Fibroblast of lung (primary cell): ENCODE results near the gene TOMM40. TPM values are rescaled to one million over a fixed set of nuclear protein-coding genes. Genes with fewer than 3 reads are reported as not detected.
"Not testable (repeated sequence)": the region's sequence is repeated elsewhere in the genome, so short reads cannot be mapped to it uniquely, and the experiment has no call there.

Source experiments
- DNase-seq, 2 donors: peaks; one replicate each; pipeline versions ENCODE4 v3.0.0 to v3.0.0-alpha.2; 2010; ENCODE audit warnings: low read depth in 2 of 2
- H2AFZ ChIP-seq: 2 replicates; pipeline ENCODE4 v1.5.1; 2012; ENCODE audit warnings: low read length, control low read depth, inconsistent platforms
- H3K27ac ChIP-seq: 2 replicates; pipeline ENCODE4 v1.5.1; 2011; ENCODE audit warnings: low read length, control low read depth; ENCODE audit not compliant: insufficient read depth
- H3K27me3 ChIP-seq: 2 replicates; pipeline ENCODE4 v1.5.1; 2011; ENCODE audit warnings: mild to moderate bottlenecking, low read length; ENCODE audit not compliant: control insufficient read depth, insufficient read depth
- H3K36me3 ChIP-seq: 2 replicates; pipeline ENCODE4 v1.5.1; 2011; ENCODE audit warnings: low read length; ENCODE audit not compliant: control insufficient read depth, insufficient read depth
- H3K4me1 ChIP-seq: 2 replicates; pipeline ENCODE4 v1.5.1; 2011; ENCODE audit warnings: low read length; ENCODE audit not compliant: control insufficient read depth, insufficient read depth; ENCODE audit errors: extremely low read depth
- H3K4me2 ChIP-seq: 2 replicates; pipeline ENCODE4 v1.5.1; 2011; ENCODE audit warnings: low read length, control low read depth; ENCODE audit not compliant: insufficient read depth; ENCODE audit errors: extremely low read depth
- H3K4me3 ChIP-seq, 4 experiments: fragments of 200-600 bp in 1 of 4; sonication (generic) in 1 of 4; replicated peaks in 1 of 4; 2 replicates each; pipeline ENCODE4 v1.5.1; 2011 to 2016; ENCODE audit warnings: low read length in 4 of 4, low read depth in 3 of 4, mild to moderate bottlenecking in 3 of 4, control low read depth in 2 of 4, inconsistent platforms in 1 of 4, mixed read lengths in 1 of 4; ENCODE audit not compliant: insufficient read depth in 1 of 4; ENCODE audit errors: control extremely low read depth in 1 of 4
- H3K79me2 ChIP-seq: 2 replicates; pipeline ENCODE4 v1.5.1; 2012; ENCODE audit warnings: mild to moderate bottlenecking, low read length, inconsistent platforms; ENCODE audit not compliant: control insufficient read depth, insufficient read depth
- H3K9ac ChIP-seq: 2 replicates; pipeline ENCODE4 v1.5.1; 2011; ENCODE audit warnings: mild to moderate bottlenecking, low read length, control low read depth; ENCODE audit not compliant: insufficient read depth
- H3K9me3 ChIP-seq: 2 replicates; pipeline ENCODE4 v1.5.1; 2012; ENCODE audit warnings: low read depth, low read length; ENCODE audit not compliant: control insufficient read depth, insufficient read depth
- H4K20me1 ChIP-seq: 2 replicates; pipeline ENCODE4 v1.5.1; 2011; ENCODE audit warnings: low read length; ENCODE audit not compliant: control insufficient read depth, insufficient read depth; ENCODE audit errors: extremely low read depth
- EZH2 ChIP-seq: IDR thresholded peaks from 2 replicates; pipeline ENCODE4 v1.5.1; 2012; ENCODE audit warnings: low read length, control low read depth, mild to moderate bottlenecking; ENCODE audit errors: missing control alignments
- polyA plus RNA-seq, 2 donors: library from polyadenylated mRNA; depleted of rRNA in 1 of 2; stranded (reverse) in 1 of 2; unstranded in 1 of 2; fragments of >200 nt; gene quantifications; 2 replicates each; pipeline ENCODE4 v1.2.1, GENCODE V29; 2011 to 2012; ENCODE audit warnings: missing spikeins in 1 of 2
- total RNA-seq: library from RNA; depleted of rRNA; stranded (reverse); fragments of >200 nt; gene quantifications from 2 replicates; pipeline ENCODE4 v1.2.1, GENCODE V29; 2014
- TF ChIP-seq, protein P1 (sequence below), 2 donors: IDR thresholded peaks in 1 of 2; conservative IDR thresholded peaks in 1 of 2; 1 replicate in 1 of 2; 2 replicates in 1 of 2; pipeline ENCODE4 v1.5.1; 2011 to 2012; ENCODE audit warnings: low read length in 2 of 2, control low read depth in 1 of 2, inconsistent platforms in 1 of 2, low read depth in 1 of 2, mild to moderate bottlenecking in 1 of 2

Gene TOMM40
- total and polyA plus RNA-seq, 2 donors (not counting 1 experiment from before 2014, with no cell fraction given): 21.8 to 32.1 TPM

DNA sequence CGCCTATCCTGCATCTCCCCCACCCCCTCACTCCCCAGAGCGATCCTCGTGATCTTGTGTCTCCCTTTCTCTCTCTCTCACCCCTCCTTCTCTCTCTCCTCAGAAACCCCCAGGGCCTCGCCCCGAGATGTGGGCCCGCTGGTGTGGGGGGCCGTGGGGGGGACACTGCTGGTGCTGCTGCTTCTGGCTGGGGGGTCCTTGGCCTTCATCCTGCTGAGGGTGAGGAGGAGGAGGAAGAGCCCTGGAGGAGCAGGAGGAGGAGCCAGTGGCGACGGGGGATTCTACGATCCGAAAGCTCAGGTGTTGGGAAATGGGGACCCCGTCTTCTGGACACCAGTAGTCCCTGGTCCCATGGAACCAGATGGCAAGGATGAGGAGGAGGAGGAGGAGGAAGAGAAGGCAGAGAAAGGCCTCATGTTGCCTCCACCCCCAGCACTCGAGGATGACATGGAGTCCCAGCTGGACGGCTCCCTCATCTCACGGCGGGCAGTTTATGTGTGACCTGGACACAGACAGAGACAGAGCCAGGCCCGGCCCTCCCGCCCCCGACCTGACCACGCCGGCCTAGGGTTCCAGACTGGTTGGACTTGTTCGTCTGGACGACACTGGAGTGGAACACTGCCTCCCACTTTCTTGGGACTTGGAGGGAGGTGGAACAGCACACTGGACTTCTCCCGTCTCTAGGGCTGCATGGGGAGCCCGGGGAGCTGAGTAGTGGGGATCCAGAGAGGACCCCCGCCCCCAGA is 12.8 kb upstream of the TOMM40 start:
- no peaks in the 10 kb centered on the region for H3K79me2 ChIP-seq
- H3K27me3 ChIP-seq: no peaks in the 10 kb centered on the region
- no peaks in the 10 kb centered on the region for H4K20me1 ChIP-seq
- TF ChIP-seq, protein P1, sequence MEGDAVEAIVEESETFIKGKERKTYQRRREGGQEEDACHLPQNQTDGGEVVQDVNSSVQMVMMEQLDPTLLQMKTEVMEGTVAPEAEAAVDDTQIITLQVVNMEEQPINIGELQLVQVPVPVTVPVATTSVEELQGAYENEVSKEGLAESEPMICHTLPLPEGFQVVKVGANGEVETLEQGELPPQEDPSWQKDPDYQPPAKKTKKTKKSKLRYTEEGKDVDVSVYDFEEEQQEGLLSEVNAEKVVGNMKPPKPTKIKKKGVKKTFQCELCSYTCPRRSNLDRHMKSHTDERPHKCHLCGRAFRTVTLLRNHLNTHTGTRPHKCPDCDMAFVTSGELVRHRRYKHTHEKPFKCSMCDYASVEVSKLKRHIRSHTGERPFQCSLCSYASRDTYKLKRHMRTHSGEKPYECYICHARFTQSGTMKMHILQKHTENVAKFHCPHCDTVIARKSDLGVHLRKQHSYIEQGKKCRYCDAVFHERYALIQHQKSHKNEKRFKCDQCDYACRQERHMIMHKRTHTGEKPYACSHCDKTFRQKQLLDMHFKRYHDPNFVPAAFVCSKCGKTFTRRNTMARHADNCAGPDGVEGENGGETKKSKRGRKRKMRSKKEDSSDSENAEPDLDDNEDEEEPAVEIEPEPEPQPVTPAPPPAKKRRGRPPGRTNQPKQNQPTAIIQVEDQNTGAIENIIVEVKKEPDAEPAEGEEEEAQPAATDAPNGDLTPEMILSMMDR (conservative IDR thresholded peaks at IDR 0.05 in 1 of 2, IDR thresholded peaks at IDR 0.05 in 1 of 2; ENCODE audit: low read depth in 1 of 2, low read length in 2 of 2): no peak
- no peak for TF ChIP-seq EZH2
- H3K4me1 ChIP-seq: no peaks in the 10 kb centered on the region
- H3K4me2 ChIP-seq: no peak overlapping the region
- no peak overlapping the region for H3K9ac ChIP-seq
- H3K4me3 ChIP-seq: no peak overlapping the region
- no peak overlapping the region for H3K27ac ChIP-seq
- peaks cover 30% of the 10 kb centered on the region for H3K36me3 ChIP-seq
- no peak overlapping the region for H2AFZ ChIP-seq
- no peak for DNase-seq
- H3K9me3 ChIP-seq: no peaks in the 10 kb centered on the region

DNA sequence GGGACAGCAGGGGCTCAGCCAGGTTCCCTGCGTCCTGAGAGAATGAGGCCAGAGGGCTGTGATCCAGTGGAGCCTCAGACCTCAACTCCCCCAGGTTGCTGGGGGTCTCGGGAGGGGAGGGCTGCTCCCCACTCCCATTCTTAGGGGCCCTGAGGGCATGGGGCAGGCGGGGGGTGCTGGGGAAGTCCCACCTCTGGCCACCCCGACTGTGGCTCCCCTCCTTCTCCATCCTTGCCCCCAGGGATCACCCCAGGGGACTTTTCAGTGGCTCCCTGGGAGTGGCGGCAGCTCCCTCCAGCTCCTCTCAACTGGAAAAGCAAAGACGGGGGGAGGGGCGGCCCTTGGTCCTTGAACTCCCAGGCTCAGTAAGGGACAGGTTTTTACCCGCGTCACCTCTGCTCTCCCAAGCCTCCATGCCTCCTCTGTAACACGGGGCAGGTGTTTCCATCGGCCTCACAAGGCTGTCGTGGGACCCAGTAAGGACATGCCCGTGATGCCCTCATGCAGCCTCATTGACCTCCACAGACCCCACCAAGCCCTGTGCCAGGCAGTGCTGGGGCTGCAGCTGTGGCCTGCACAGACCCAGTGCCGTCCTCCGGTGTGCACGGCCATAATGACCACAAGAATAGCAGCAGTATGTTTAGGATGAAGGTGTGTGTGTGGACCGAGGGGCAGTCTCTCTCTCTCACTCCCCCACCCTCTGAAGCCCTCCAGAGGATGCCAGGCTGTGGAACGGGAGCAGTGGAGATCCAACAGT is 11.6 kb upstream of the TOMM40 start:
- no peak overlapping the region for H3K4me2 ChIP-seq
- no peak overlapping the region for H3K9ac ChIP-seq
- peaks cover 25% of the 10 kb centered on the region for H3K36me3 ChIP-seq
- no peaks in the 10 kb centered on the region for H3K79me2 ChIP-seq
- H3K9me3 ChIP-seq: no peaks in the 10 kb centered on the region
- no peak for DNase-seq
- H3K4me3 ChIP-seq: no peak overlapping the region
- no peak overlapping the region for H3K27ac ChIP-seq
- H2AFZ ChIP-seq: no peak overlapping the region
- no peaks in the 10 kb centered on the region for H3K4me1 ChIP-seq
- TF ChIP-seq, protein P1 (conservative IDR thresholded peaks at IDR 0.05 in 1 of 2, IDR thresholded peaks at IDR 0.05 in 1 of 2; ENCODE audit: low read depth in 1 of 2, low read length in 2 of 2): no peak
- TF ChIP-seq EZH2: no peak
- H3K27me3 ChIP-seq: no peaks in the 10 kb centered on the region
- no peaks in the 10 kb centered on the region for H4K20me1 ChIP-seq

DNA sequence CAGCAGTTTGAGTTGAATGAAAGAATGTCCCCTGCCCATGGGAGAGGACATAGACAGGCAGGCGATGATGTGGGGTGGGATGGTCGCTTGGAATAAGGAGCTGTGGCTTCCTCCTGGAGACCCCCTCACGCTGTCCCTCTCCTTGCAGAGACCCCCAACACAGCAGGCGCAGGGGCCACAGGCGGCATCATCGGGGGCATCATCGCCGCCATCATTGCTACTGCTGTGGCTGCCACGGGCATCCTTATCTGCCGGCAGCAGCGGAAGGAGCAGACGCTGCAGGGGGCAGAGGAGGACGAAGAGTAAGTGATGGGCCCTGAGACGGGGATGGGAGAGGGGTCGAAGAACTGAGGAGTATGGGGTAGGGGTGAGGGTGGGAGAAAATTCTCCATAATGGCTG is 9.0 kb upstream of the TOMM40 start:
- no peaks in the 10 kb centered on the region for H4K20me1 ChIP-seq
- H2AFZ ChIP-seq: no peak overlapping the region
- H3K4me2 ChIP-seq: no peak overlapping the region
- H3K9ac ChIP-seq: no peak overlapping the region
- no peaks in the 10 kb centered on the region for H3K4me1 ChIP-seq
- TF ChIP-seq EZH2: no peak
- TF ChIP-seq, protein P1 (conservative IDR thresholded peaks at IDR 0.05 in 1 of 2, IDR thresholded peaks at IDR 0.05 in 1 of 2; ENCODE audit: low read depth in 1 of 2, low read length in 2 of 2): no peak
- peaks cover 21% of the 10 kb centered on the region for H3K36me3 ChIP-seq
- H3K79me2 ChIP-seq: no peaks in the 10 kb centered on the region
- H3K27ac ChIP-seq: no peak overlapping the region
- no peaks in the 10 kb centered on the region for H3K9me3 ChIP-seq
- no peak for DNase-seq
- no peaks in the 10 kb centered on the region for H3K27me3 ChIP-seq
- no peak overlapping the region for H3K4me3 ChIP-seq

DNA sequence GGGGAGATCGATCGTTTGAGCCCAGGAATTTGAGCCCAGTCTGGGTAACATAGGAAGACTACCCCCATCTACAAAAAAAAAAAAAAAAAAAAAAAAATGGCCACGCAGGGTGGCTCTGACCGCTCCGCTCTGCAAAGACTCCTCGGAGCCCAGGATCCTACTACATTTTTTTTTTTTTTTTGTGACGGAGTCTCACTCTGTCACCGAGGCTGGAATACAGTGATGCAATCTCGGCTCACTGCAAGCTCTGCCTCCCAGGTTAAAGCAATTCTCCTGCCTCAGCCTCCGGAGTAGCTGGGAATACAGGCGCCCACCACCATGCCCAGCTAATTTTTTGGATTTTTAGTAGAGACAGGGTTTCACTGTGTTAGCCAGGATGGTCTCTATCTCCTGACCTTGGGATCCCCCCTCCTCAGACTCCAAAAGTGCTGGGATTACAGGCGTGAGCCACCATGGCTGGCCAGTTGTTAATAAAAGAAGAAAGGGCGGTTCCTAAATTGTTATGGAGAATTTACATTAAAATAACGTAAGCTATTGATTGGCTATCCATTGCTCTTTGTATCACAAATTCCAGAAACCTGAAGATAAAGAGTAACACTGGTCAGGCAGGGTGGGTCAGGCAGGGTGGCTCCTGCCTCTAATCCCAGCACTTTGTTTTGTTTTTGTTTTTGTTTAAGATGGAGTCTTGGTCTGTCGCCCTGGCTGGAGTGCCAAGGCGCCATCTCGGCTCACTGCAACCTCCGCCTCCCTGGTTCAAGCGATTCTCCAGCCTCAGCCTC is 8.2 kb upstream of the TOMM40 start:
- not testable (repeated sequence) for H2AFZ ChIP-seq, H3K4me3 ChIP-seq, DNase-seq, H3K27ac ChIP-seq, H3K79me2 ChIP-seq, H3K9ac ChIP-seq, H4K20me1 ChIP-seq, H3K4me2 ChIP-seq, H3K9me3 ChIP-seq, H3K4me1 ChIP-seq, H3K27me3 ChIP-seq
- H3K36me3 ChIP-seq: peaks cover 17% of the 10 kb centered on the region
